IMR-90 (cell line): Measurements from ENCODE around the gene NPPA. TPM values are rescaled to one million over a fixed set of nuclear protein-coding genes. Genes with fewer than 3 reads are reported as not detected.

Experiments
- ATAC-seq: fragments of 200-7000 bp; cut with Tn5 transposase; 2 replicates; pipeline ENCODE4 v1.9.1; 2020; ENCODE audit warnings: low read depth, mild to moderate bottlenecking, moderate library complexity
- BruUV-seq: library from RNA; stranded (reverse); fragments of 400-500 nt; replicated peaks from 2 replicates; lab custom pipeline; 2021; lab: Mats Ljungman, UMichigan
- CTCF ChIA-PET: fragments of 300-600 bp; formaldehyde crosslinking; extraction: SDS; loops from one replicate; lab custom pipeline; 2021; ENCODE audit warnings: antibody characterized with exemption; lab: Yijun Ruan, JAX
- POLR2A ChIA-PET: fragments of 300-600 bp; sonication (Branson Sonifier 250); formaldehyde crosslinking; loops from one replicate; lab custom pipeline; 2022; ENCODE audit warnings: antibody characterized with exemption; ENCODE audit not compliant: unreplicated experiment; lab: Charles Lee
- DNase-seq: peaks from one replicate; pipeline ENCODE4 v3.0.0; 2013
- H2AFZ ChIP-seq: replicated peaks from 2 replicates; pipeline ENCODE3; 2013; ENCODE audit warnings: low read length, mild to moderate bottlenecking; ENCODE audit not compliant: poor library complexity
- H2AK5ac ChIP-seq: 2 replicates; pipeline ENCODE4 v1.6.1; 2013; ENCODE audit warnings: low read depth, low read length, inconsistent platforms
- H2AK9ac ChIP-seq: replicated peaks from 2 replicates; pipeline ENCODE3; 2013; ENCODE audit warnings: mild to moderate bottlenecking, low read depth, low read length, moderate library complexity; ENCODE audit not compliant: poor library complexity
- H2BK120ac ChIP-seq: 2 replicates; pipeline ENCODE4 v1.6.1; 2013; ENCODE audit warnings: low read depth, low read length, inconsistent platforms
- H2BK15ac ChIP-seq: 3 replicates; pipeline ENCODE4 v1.6.1; 2013; ENCODE audit warnings: low read depth, low read length, inconsistent platforms
- H2BK20ac ChIP-seq: 2 replicates; pipeline ENCODE4 v1.6.1; 2013; ENCODE audit warnings: low read depth, mild to moderate bottlenecking, inconsistent platforms, low read length, moderate library complexity
- H2BK5ac ChIP-seq: 2 replicates; pipeline ENCODE4 v1.6.1; 2013; ENCODE audit warnings: mild to moderate bottlenecking, low read depth, low read length, inconsistent platforms; ENCODE audit not compliant: poor library complexity, severe bottlenecking
- H3K14ac ChIP-seq: replicated peaks from 2 replicates; pipeline ENCODE4 v1.6.1; 2013; ENCODE audit warnings: low read depth, low read length, inconsistent platforms
- H3K18ac ChIP-seq: 2 replicates; pipeline ENCODE4 v1.6.1; 2013; ENCODE audit warnings: low read depth, low read length, control low read depth
- H3K23ac ChIP-seq: 2 replicates; pipeline ENCODE4 v1.6.1; 2013; ENCODE audit warnings: low read depth, low read length, inconsistent platforms
- H3K27ac ChIP-seq: 2 replicates; pipeline ENCODE4 v1.5.1; 2013; ENCODE audit warnings: mild to moderate bottlenecking, control low read depth, low read length; ENCODE audit not compliant: insufficient read depth
- H3K27me3 ChIP-seq: 2 replicates; pipeline ENCODE4 v1.6.1; 2013; ENCODE audit warnings: low read length; ENCODE audit not compliant: control insufficient read depth, insufficient read depth
- H3K36me3 ChIP-seq: 2 replicates; pipeline ENCODE4 v1.6.1; 2013; ENCODE audit warnings: low read length, mixed read lengths; ENCODE audit not compliant: control insufficient read depth, insufficient read depth
- H3K4ac ChIP-seq: 2 replicates; pipeline ENCODE4 v1.6.1; 2013; ENCODE audit warnings: low read depth, low read length, inconsistent platforms
- H3K4me1 ChIP-seq: 2 replicates; pipeline ENCODE4 v1.6.1; 2013; ENCODE audit warnings: low read length, mixed read lengths; ENCODE audit not compliant: control insufficient read depth, insufficient read depth
- H3K4me2 ChIP-seq: 2 replicates; pipeline ENCODE4 v1.6.1; 2013; ENCODE audit warnings: low read depth, mild to moderate bottlenecking, control low read depth, low read length, moderate library complexity
- H3K4me3 ChIP-seq: 2 replicates; pipeline ENCODE4 v1.5.1; 2013; ENCODE audit warnings: low read depth, mild to moderate bottlenecking, control low read depth, low read length, moderate library complexity; ENCODE audit not compliant: insufficient read depth
- H3K56ac ChIP-seq: 2 replicates; pipeline ENCODE4 v1.6.1; 2013; ENCODE audit warnings: low read length, inconsistent platforms; ENCODE audit not compliant: insufficient read depth; ENCODE audit errors: extremely low read depth
- H3K79me1 ChIP-seq, 2 experiments: 2 replicates each; pipeline ENCODE4 v1.6.1; 2013; ENCODE audit warnings: low read length in 2 of 2, inconsistent platforms in 1 of 2, low read depth in 1 of 2
- H3K9ac ChIP-seq: 2 replicates; pipeline ENCODE4 v1.6.1; 2013; ENCODE audit warnings: low read depth, low read length, control low read depth
- H3K9me1 ChIP-seq: 2 replicates; pipeline ENCODE4 v1.6.1; 2013; ENCODE audit warnings: low read length, inconsistent platforms; ENCODE audit not compliant: insufficient read depth
- H3K9me3 ChIP-seq: 2 replicates; pipeline ENCODE4 v1.6.1; 2013; ENCODE audit warnings: low read length; ENCODE audit not compliant: control insufficient read depth, insufficient read depth
- H4K20me1 ChIP-seq: 2 replicates; pipeline ENCODE4 v1.6.1; 2013; ENCODE audit warnings: low read length, inconsistent platforms; ENCODE audit not compliant: insufficient read depth
- H4K5ac ChIP-seq: 2 replicates; pipeline ENCODE4 v1.6.1; 2013; ENCODE audit warnings: mild to moderate bottlenecking, low read depth, low read length, control low read depth
- H4K8ac ChIP-seq, 2 experiments: 2 replicates each; pipeline ENCODE4 v1.6.1; 2013; ENCODE audit warnings: low read depth in 2 of 2, low read length in 2 of 2, control low read depth in 1 of 2, inconsistent platforms in 1 of 2
- H4K91ac ChIP-seq: 2 replicates; pipeline ENCODE4 v1.6.1; 2013; ENCODE audit warnings: low read depth, low read length, inconsistent platforms; ENCODE audit not compliant: insufficient read depth
- BHLHE40 ChIP-seq: fragments of 150-350 bp; IDR thresholded peaks from 2 replicates; pipeline ENCODE4 v1.6.1; 2016; ENCODE audit warnings: mild to moderate bottlenecking, low read depth, low read length
- CEBPB ChIP-seq: IDR thresholded peaks from 2 replicates; pipeline ENCODE4 v1.6.1; 2012; ENCODE audit warnings: low read depth, low read length, improper control_type of control experiment
- CHD1 ChIP-seq: IDR thresholded peaks from 2 replicates; pipeline ENCODE4 v1.6.1; 2012; ENCODE audit warnings: low read depth, low read length, improper control_type of control experiment
- FOS ChIP-seq: fragments of 150-350 bp; IDR thresholded peaks from 2 replicates; pipeline ENCODE4 v1.6.1; 2016; ENCODE audit warnings: low read depth, low read length
- MAZ ChIP-seq: IDR thresholded peaks from 2 replicates; pipeline ENCODE4 v1.6.1; 2012; ENCODE audit warnings: low read depth, mild to moderate bottlenecking, low read length, improper control_type of control experiment, moderate library complexity, borderline replicate concordance
- MXI1 ChIP-seq: IDR thresholded peaks from 2 replicates; pipeline ENCODE4 v1.6.1; 2012; ENCODE audit warnings: low read depth, mild to moderate bottlenecking, low read length, moderate library complexity, borderline replicate concordance
- POLR2A ChIP-seq: IDR thresholded peaks from 2 replicates; pipeline ENCODE4 v1.6.1; 2012; ENCODE audit warnings: mild to moderate bottlenecking, low read depth, low read length
- RAD21 ChIP-seq: IDR thresholded peaks from 2 replicates; pipeline ENCODE4 v1.6.1; 2012; ENCODE audit warnings: low read length, improper control_type of control experiment
- WGBS, 2 experiments: methylation state at CpG; one replicate each; pipeline versions ENCODE4 v1.1.5 to v1.1.7; 2013; ENCODE audit warnings: missing lambda C conversion rate in 2 of 2; ENCODE audit not compliant: insufficient read length in 1 of 2; ENCODE audit errors: extremely low coverage in 2 of 2; 5-methylcytosine and 5-hydroxymethylcytosine counted together
- dilution Hi-C: fragments of 300-500 bp; cut with HindIII; formaldehyde crosslinking; loops from one replicate; pipeline ENCODE4 v1.14.3; 2018; ENCODE audit warnings: low sequenced_read_pairs; ENCODE audit not compliant: unreplicated experiment
- in situ Hi-C: fragments of 300-500 bp; cut with MboI; formaldehyde crosslinking; loops from 3 replicates; pipeline ENCODE4 v1.14.3; 2019; ENCODE audit warnings: low sequenced_read_pairs, inconsistent platforms, mixed read lengths
- intact Hi-C: fragments of 100-400 bp; cut with micrococcal nuclease; formaldehyde crosslinking; loops from 2 replicates; pipeline ENCODE4 v1.10.0; 2022
- polyA plus RNA-seq, 3 experiments: library from polyadenylated mRNA; depleted of rRNA; stranded (reverse); fragments of >200 nt; gene quantifications; 2 replicates each; pipeline ENCODE4 v1.2.3, GENCODE V29; 2012; ENCODE audit warnings: low replicate concordance in 1 of 3
- total RNA-seq: library from RNA; depleted of rRNA; stranded (reverse); fragments of >200 nt; gene quantifications from 2 replicates; pipeline ENCODE4 v1.2.3, GENCODE V29; 2012

The NPPA gene
- total and polyA plus RNA-seq, 2 of the 4 experiments (the other 2 are of a cell fraction) = not detected

DNA sequence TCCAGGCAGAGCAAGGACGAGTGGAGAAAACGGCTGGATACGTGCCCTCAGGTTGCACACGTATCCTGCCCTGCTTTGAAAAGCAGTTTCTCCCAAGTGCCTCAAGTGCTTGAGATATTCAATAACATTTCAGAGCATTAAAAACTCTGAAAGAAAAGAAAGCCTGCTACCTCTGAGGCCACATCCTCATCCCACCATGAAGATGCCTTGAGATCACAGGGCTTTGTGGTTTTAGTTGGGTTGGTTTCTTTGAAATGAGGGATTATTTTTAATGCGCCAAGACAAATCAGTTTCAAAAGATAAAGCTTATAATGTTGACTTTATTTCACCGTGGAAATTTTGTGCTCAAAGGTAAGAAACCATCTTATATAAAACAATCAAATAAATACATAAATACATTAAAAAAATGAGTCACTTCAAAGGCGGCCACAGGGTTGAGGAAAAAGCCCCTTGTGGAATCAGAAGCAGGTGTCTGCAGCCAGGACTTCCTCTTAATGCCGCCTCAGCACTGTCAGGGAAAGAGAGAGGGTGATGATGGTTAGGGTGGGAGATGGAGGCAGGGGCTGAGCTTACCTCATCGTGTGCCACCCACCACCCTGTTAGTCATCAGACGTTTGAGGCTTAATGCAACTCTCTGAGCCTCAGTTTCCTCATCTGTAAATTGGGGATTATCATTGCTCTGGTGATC lies 9.7 kb upstream of the NPPA start:
- dilution Hi-C loops = no loop called here
- ChIA-PET CTCF (no interaction called here), POLR2A (no interaction called here)
- Histone ChIP-seq H3K36me3 (no peaks in the 10 kb centered on the region), H3K56ac (no peak overlapping the region), H3K4ac (no peak overlapping the region), H2AK5ac (no peak overlapping the region), H2BK5ac (no peak overlapping the region), H3K14ac (no peak overlapping the region), H4K8ac (no peak overlapping the region), H3K18ac (no peak overlapping the region), H4K5ac (no peak overlapping the region), H3K4me1 (0 out of 2 replicates have a peak, but pooled peaks cover 1% of the 10 kb centered on the region), H4K20me1 (no peaks in the 10 kb centered on the region), H2AFZ (no peak overlapping the region), H3K9ac (no peak overlapping the region), H2BK120ac (no peak overlapping the region), H2BK15ac (no peak overlapping the region), H2AK9ac (no peak overlapping the region), H3K79me1 (no peaks in the 10 kb centered on the region), H4K91ac (no peak overlapping the region), H3K9me1 (0 out of 2 replicates have a peak, but pooled peaks cover 4% of the 10 kb centered on the region), H3K4me3 (no peak overlapping the region), H3K27me3 (peaks cover 32% of the 10 kb centered on the region), H3K27ac (no peak overlapping the region), H3K4me2 (no peak overlapping the region), H3K23ac (no peak overlapping the region), H3K9me3 (no peaks in the 10 kb centered on the region), H2BK20ac (no peak overlapping the region)
- ATAC-seq (no peak), DNase-seq (no peak)
- no TSS peak for BruUV-seq
- WGBS, 2 experiments = 43% methylated on average over 4 of the region's 10 CpGs; no CpG with 5 or more reads in 1 of the 2 experiments
- TF ChIP-seq CHD1 (no peak), MAZ (no peak), FOS (no peak), BHLHE40 (no peak), CEBPB (no peak), POLR2A (no peak), RAD21 (no peak), MXI1 (no peak)
- in situ Hi-C loops = no loop called here
- intact Hi-C loops = no loop called here
